ENCODE measurements around the gene CASZ1. TPM values are rescaled to one million over a fixed set of nuclear protein-coding genes. Genes with fewer than 3 reads are reported as not detected.

CASZ1 gene
- polyA plus RNA-seq, 3 donors = 3.0 to 3.7 (median 3.4) TPM

DNA sequence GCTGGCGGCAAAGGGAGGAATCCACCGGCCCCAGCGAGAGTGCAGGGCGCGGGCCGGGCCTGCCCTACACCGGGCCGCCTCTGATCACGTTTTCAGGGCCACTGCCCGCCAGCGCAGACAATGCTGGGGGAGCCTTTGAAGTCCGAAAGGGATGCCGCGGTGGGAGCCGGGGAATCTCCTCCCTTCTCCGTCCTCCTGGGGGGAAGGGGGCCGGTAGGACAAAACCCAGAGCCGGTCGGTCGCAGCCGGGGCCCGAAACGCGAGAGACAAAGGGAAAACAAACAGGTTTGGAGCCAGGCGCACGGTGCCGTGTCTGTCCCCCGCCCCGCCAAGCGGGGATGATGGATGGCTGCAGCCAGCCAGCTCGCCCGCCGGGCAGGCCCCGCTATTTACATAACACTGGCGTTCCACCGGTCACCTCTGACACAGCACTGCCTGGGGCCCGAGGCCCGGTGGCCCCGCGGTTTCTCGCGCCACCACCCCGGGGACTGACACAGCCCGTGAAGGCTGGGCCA is 92.0 kb downstream of the CASZ1 start:
- WGBS, 3 donors = 45 to 63% (median 55%) methylated on average over 44 of the region's 44 CpGs
- H3K27ac ChIP-seq (ENCODE audit: low read depth, low read length) = no peak overlapping the region

- WGBS, 3 donors = 95 to 96% (median 95%) methylated on average over 8 of the region's 8 CpGs
- H3K27ac ChIP-seq (ENCODE audit: low read depth, low read length) = no peak overlapping the region
Observed at GRCh38 chr1:10703702-10704101, 92.7 kb downstream of the CASZ1 start.

- 82 to 90% (median 87%) methylated on average over 14 of the region's 14 CpGs for WGBS, 3 donors
- no peak overlapping the region for H3K27ac ChIP-seq (ENCODE audit: low read depth, low read length)
Observed at GRCh38 chr1:10701145-10701544, 95.3 kb downstream of the CASZ1 start.

DNA sequence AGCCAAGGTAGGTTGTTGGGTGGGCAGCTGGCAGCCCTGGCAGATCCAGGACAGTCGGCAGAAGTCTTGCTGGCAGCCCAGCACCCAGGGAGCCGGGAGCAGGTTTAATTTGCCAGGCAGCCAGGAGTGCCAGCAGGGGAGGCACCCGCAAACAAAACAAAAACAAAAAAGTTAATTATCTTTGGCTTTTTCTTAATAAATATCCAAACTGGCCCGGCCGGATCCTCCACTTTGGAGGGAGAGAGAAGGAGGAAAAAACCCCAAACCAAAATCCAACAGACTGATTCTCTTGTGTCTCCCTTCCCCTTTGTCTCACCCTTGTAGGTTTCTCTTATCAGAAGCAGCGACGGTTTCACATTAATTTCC is 97.0 kb downstream of the CASZ1 start:
- no peak overlapping the region for H3K27ac ChIP-seq (ENCODE audit: low read depth, low read length)
- 69 to 87% (median 75%) methylated on average over 7 of the region's 7 CpGs for WGBS, 3 donors

DNA sequence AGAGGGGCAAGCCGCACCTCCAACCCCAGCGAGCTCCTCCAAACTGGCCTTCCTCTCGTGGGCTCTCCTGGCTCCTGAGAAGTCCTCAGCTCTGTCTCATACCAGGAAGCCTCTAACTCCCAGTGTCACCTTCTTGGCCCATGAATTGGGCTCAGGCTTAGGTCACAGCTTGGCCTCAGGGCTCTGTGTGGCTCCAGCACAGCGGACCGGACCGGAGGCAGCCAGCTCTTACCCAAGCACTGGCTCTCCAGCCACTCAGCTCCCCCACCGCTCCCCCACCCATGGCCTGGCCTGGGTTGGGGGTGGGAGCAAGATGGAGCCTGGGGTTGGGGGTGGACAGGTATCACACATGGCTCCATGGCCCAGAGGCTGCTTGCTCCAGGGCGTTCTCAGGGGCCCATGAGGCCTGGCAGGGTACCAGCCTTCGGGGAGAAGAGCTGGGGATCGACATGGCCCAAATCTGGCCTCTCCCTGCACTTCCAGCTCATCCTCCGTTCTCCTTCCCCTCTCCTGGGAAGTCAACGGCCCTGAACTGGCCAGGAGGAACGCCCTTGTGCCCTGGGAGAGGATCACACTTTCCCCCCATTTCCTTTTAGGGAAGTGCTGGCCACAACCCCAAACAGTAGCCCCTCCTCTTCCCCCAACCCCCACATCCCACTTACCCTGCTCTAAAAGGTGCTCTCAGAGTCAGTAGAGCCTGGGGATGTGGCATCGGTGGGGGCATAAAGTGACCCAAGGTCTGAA is 97.5 kb downstream of the CASZ1 start:
- no peak overlapping the region for H3K27ac ChIP-seq (ENCODE audit: low read depth, low read length)
- WGBS, 3 donors = 60 to 71% (median 70%) methylated on average over 14 of the region's 14 CpGs

- H3K27ac ChIP-seq (ENCODE audit: low read depth, low read length) = no peak overlapping the region
Observed at GRCh38 chr1:10697621-10698160, 98.8 kb downstream of the CASZ1 start.

DNA sequence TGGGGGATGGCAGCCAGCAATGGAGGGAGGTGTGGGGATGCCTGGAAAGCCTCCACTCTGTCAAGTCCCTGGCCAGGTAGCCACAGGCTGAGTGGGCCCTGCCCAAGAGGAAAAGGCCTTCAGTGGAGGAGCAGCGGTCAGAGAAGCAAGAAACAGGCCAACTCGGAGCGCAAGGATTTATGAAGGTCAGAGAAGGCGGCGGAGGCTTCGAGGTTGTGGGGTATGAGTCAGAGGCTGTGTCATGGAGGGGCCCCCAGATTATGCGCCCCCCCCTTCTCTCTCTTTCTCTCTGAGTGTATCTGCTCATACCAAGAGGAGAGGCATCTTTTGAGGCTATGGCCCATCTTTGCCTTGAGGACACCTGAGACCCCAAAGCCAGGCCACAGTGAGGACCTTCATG is 99.5 kb downstream of the CASZ1 start:
- WGBS, 3 donors = 85 to 97% (median 86%) methylated on average over 7 of the region's 7 CpGs
- H3K27ac ChIP-seq (ENCODE audit: low read depth, low read length) = no peak overlapping the region

More at GRCh38 chr1:10697621-10698160, 98.8 kb downstream of the CASZ1 start:
- WGBS, 3 donors = 89 to 93% (median 90%) methylated on average over 25 of the region's 25 CpGs

- no peak overlapping the region for H3K27ac ChIP-seq (ENCODE audit: low read depth, low read length)
- WGBS, 3 donors = 2 to 8% (median 3%) methylated on average over 65 to 121 of the region's 126 CpGs
Observed at GRCh38 chr1:10694633-10695627, 101.5 kb downstream of the CASZ1 start.

- WGBS, 3 donors = 0 to 1% (median 1%) methylated on average over 27 to 46 of the region's 46 CpGs
- no peak overlapping the region for H3K27ac ChIP-seq (ENCODE audit: low read depth, low read length)
Observed at GRCh38 chr1:10694274-10694632, 102.2 kb downstream of the CASZ1 start.

DNA sequence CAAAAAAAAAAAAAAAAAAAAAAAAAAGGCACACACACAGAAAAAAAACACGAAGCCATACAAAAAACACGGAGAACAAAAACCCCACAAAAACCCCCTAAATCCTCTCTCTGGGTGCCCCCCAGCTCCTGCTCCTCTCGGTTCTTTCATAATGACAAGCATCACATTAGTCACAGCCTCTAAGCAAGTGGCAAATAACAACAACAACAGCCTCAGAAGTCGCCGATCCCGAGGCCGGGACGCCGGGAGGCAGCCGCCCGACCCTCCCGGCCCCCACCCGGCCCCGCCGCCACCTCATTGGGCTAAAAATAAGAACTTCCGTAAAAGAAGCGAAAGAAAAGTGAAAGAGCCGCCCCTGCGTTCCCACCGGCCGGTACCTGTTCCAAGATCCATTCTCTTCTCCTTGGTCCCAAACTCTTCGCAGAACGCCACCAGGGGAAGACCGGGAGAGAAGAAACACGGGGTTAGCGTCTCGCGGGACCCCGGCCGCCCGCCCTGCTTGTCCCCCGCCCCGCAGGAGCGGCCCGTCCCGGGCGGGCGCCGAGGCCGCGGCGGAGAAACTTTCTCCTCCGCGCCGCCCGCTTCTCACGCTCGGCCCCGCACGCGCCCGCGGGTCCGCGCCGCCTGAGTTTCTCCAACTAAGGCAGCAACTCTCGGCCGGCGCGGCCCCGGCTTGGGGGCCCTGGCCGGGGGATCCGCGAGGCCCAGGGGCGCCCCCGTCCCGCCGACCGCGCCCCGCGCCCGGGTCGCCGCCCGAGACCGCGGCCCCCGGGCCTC is 102.8 kb downstream of the CASZ1 start:
- WGBS, 3 donors = 1% methylated on average over 56 to 79 of the region's 79 CpGs
- H3K27ac ChIP-seq (ENCODE audit: low read depth, low read length) = no peak overlapping the region

DNA sequence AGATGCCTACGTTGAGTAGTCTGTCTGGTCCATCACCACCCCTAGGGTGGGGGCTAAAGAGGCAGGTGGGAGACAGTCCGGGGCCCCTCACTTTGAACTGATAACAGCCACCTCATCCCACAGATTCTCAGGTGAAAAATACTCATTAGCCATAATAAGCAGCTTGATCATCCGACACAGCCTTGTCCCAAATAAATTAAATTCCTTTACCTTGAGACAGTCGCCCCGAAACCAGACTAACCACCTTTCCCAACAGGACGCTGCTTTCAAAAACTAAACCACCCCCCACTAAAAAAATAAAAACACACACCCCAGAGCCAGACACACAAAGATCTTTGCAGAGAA is 103.3 kb downstream of the CASZ1 start:
- no peak overlapping the region for H3K27ac ChIP-seq (ENCODE audit: low read depth, low read length)

DNA sequence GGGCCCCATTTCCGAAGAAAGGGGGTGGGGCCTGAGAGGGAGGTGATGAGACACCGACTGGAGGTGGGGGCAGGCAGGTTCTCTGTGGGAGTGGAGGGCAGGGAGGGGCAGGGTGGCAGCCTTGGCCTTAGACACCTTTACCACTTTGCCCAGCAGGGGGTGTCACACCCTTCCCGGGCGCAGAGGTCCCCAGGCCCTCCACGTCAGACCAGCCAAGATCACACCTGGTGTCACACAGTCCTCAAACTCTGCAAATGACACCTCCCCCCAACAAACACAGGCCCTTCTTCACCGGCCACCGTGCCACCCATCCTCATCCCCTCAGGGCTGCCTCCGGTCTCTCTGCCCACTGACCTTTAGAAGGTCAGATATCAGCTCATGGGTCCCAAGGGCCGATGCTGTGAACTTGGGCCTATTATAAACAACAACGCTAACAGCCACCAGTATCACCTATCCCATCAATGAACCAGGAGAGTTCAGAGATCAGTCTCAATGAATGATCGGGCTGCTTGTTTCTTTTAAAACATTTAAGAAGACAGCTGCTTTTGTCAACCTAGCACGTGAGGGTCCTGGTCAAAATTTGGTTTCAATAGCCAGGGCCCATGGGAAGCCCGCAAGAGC is 103.9 kb downstream of the CASZ1 start:
- 34 to 72% (median 64%) methylated on average over 13 of the region's 13 CpGs for WGBS, 3 donors
- H3K27ac ChIP-seq (ENCODE audit: low read depth, low read length) = no peak overlapping the region

More for the DNA sequence above, 103.3 kb downstream of the CASZ1 start:
- 39 to 87% (median 78%) methylated on average over 6 of the region's 6 CpGs for WGBS, 3 donors

- H3K27ac ChIP-seq (ENCODE audit: low read depth, low read length) = no peak overlapping the region
- 42 to 92% (median 55%) methylated on average over 1 of the region's 1 CpG for WGBS, 3 donors
Observed at GRCh38 chr1:10691740-10692125, 104.7 kb downstream of the CASZ1 start.

DNA sequence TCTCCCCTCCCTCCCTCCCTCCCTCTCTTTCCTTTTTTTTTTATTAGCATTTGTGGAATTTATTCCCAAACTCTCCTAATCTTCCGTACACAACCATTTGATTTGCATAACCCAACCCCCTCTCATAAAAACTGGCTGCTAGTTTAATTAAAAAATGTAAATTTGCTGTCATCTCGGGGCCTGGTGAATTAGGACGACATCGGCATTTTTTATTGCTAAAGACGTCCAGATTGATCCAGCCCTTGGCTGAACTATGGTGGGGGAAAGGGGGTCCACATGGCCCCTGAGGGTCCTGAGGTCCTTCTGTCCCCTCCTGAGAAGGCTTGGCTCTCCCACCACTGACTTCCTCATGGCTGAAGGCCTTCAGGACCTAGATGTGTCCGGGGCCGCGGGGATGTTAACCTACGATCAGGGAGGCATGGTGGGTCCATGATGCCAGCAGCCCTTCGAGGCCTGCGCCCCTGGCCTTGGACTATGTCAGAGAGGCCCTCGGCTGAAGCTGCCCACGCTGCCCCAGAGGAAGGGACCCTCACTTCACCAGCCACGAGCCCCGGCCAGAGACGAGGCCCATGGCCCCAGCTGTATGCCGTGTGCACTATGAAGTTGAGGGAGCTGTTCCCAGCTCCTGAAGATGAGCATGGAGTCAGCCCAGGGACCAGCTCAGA is 105.2 kb downstream of the CASZ1 start:
- 90 to 95% (median 92%) methylated on average over 17 of the region's 17 CpGs for WGBS, 3 donors
- no peak overlapping the region for H3K27ac ChIP-seq (ENCODE audit: low read depth, low read length)

DNA sequence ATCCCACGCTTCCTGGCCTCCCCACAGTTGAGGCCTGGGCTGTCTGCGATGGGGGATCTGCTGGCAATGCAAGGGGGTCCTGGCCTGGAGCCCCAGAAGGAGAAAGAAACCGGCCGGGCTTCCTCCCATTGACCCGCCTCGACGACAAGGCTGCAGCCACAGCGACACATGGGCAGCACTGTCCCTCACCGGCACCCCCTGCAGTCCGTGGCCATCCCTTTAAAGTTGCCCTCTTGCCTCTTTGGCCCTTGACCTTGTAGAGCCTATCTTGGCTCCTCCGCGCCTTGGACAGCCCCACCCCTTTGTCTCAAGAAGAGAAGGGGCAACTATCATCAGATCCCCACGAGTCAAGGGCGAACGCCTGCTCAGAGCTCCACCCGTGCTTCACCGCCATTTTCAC is 106.0 kb downstream of the CASZ1 start:
- no peak overlapping the region for H3K27ac ChIP-seq (ENCODE audit: low read depth, low read length)
- 91 to 97% (median 95%) methylated on average over 17 of the region's 17 CpGs for WGBS, 3 donors

- H3K27ac ChIP-seq (ENCODE audit: low read depth, low read length) = no peak overlapping the region
- WGBS, 3 donors = 71 to 83% (median 82%) methylated on average over 9 to 10 of the region's 10 CpGs
Observed at GRCh38 chr1:10688409-10688786, 108.0 kb downstream of the CASZ1 start.

DNA sequence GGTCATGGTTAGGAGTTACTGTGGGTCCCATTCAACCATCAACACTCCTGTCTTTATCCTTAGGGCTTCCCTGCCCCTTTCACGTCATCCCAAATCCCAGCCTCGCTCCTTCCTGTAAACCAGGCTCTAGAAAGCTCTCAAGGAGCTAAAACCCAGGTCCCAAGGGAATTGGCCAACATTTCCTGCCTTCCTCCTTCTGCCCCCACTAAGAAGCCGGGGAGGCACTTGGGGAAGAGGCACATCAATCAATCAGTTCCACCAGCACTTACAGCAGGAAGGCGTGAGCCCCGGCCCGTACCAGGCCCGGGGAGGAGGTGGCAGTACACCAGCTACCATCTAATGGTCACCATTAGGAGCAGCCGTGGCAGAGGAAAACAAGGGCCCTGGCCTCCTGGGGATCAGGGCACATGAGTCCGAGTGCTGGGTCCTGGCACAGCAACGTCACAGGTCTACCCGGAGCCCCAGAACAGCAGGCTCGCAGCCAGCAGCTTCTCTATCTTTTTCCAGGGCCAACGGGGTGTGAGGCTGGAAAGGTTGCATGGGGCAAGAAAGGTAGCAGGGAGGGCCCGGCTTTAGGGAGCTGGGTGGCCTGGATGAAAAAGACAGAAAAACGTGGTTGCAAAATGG is 108.6 kb downstream of the CASZ1 start:
- no peak overlapping the region for H3K27ac ChIP-seq (ENCODE audit: low read depth, low read length)
- 44 to 62% (median 59%) methylated on average over 15 of the region's 15 CpGs for WGBS, 3 donors
